HCT116 (cell line): ENCODE results near the gene DDX55. TPM values are rescaled to one million over a fixed set of nuclear protein-coding genes. Genes with fewer than 3 reads are reported as not detected.

Source experiments
- ATAC-seq: fragments of 200-7000 bp; cut with Tn5 transposase; 2 replicates; pipeline ENCODE4 v1.9.1; 2020; ENCODE audit warnings: mild to moderate bottlenecking, moderate library complexity
- BruUV-seq: library from RNA; stranded (reverse); fragments of 400-500 nt; replicated peaks from 2 replicates; lab custom pipeline; 2021; lab: Mats Ljungman, UMichigan
- CTCF ChIA-PET: fragments of 300-600 bp; sonication (Branson Sonifier 250); formaldehyde crosslinking; loops from one replicate; lab custom pipeline; 2021; ENCODE audit warnings: antibody characterized with exemption; lab: Charles Lee
- POLR2A ChIA-PET: fragments of 300-600, 350-600 bp; sonication (Branson Sonifier 250); formaldehyde crosslinking; loops from one replicate; lab custom pipeline; 2021; ENCODE audit warnings: antibody characterized with exemption; lab: Charles Lee
- RAD21 ChIA-PET, 2 experiments: fragments of 300-600 bp; sonication (Branson Sonifier 250); formaldehyde crosslinking; loops; one replicate each; lab custom pipeline; 2023; ENCODE audit warnings: low total read pairs in 2 of 2; ENCODE audit not compliant: uncharacterized antibody in 2 of 2, unreplicated experiment in 2 of 2, low non-redundant PET in 1 of 2; lab: Charles Lee
- DNase-seq: peaks from one replicate; pipeline ENCODE4 v3.0.0-alpha.2; 2010; ENCODE audit warnings: low read depth, low spot score
- H2AFZ ChIP-seq: fragments of 200-600 bp; shearing (Covaris generic), sonication (generic); 2 replicates; pipeline ENCODE4 v1.6.1; 2017; ENCODE audit warnings: low read depth, mixed run types, mixed read lengths, antibody characterized with exemption, low read length; ENCODE audit not compliant: poor library complexity, severe bottlenecking
- H3K27ac ChIP-seq: 2 replicates; pipeline ENCODE4 v1.5.1; 2012; ENCODE audit warnings: low read depth, low read length
- H3K27me3 ChIP-seq: fragments of 200-600 bp; sonication (generic); 2 replicates; pipeline ENCODE4 v1.6.1; 2016; ENCODE audit warnings: mixed run types, low read length, mixed read lengths; ENCODE audit not compliant: insufficient read depth
- H3K36me3 ChIP-seq, 2 experiments: fragments of 200-500 bp in 1 of 2; fragments of 200-600 bp in 1 of 2; sonication (Bioruptor generic) in 1 of 2; sonication (generic) in 1 of 2; 2 replicates each; pipeline versions ENCODE4 v1.5.1 to v1.6.1; 2014 to 2016; ENCODE audit warnings: low read length in 2 of 2, inconsistent platforms in 1 of 2, mixed read lengths in 1 of 2, mixed run types in 1 of 2; ENCODE audit not compliant: insufficient read depth in 2 of 2, control insufficient read depth in 1 of 2
- H3K4me1 ChIP-seq, 2 experiments: fragments of 200-600 bp in 1 of 2; sonication (generic) in 1 of 2; 2 replicates each; pipeline versions ENCODE4 v1.5.1 to v1.6.1; 2012 to 2017; ENCODE audit warnings: low read length in 2 of 2, inconsistent platforms in 1 of 2, mild to moderate bottlenecking in 1 of 2, mixed read lengths in 1 of 2, mixed run types in 1 of 2, moderate library complexity in 1 of 2; ENCODE audit not compliant: insufficient read depth in 2 of 2, control insufficient read depth in 1 of 2
- H3K4me2 ChIP-seq: fragments of 200-600 bp; sonication (generic); 2 replicates; pipeline ENCODE4 v1.6.1; 2017; ENCODE audit warnings: mixed run types, low read length, mixed read lengths
- H3K4me3 ChIP-seq, 2 experiments: fragments of 200-600 bp in 1 of 2; sonication (generic) in 1 of 2; replicated peaks in 1 of 2; 2 replicates each; pipeline ENCODE4 v1.5.1; 2011 to 2016; ENCODE audit warnings: low read length in 2 of 2, control low read depth in 1 of 2, low read depth in 1 of 2, mild to moderate bottlenecking in 1 of 2, mixed read lengths in 1 of 2, mixed run types in 1 of 2
- H3K79me2 ChIP-seq: fragments of 200-600 bp; sonication (generic); 2 replicates; pipeline ENCODE4 v1.6.1; 2017; ENCODE audit warnings: mild to moderate bottlenecking, mixed run types, low read length, moderate library complexity, mixed read lengths; ENCODE audit not compliant: insufficient read depth
- H3K9ac ChIP-seq: fragments of 200-600 bp; sonication (generic); 2 replicates; pipeline ENCODE4 v1.6.1; 2016; ENCODE audit warnings: low read length, mixed read lengths
- H3K9me2 ChIP-seq: fragments of 200-600 bp; sonication (generic), shearing (Covaris generic); 2 replicates; pipeline ENCODE4 v1.6.1; 2017; ENCODE audit warnings: mixed run types, mild to moderate bottlenecking, moderate library complexity; ENCODE audit not compliant: insufficient read depth
- H3K9me3 ChIP-seq, 2 experiments: fragments of 200-500 bp in 1 of 2; fragments of 200-600 bp in 1 of 2; sonication (Bioruptor generic) in 1 of 2; sonication (generic) in 1 of 2; 2 replicates each; pipeline ENCODE4 v1.6.1; 2014 to 2017; ENCODE audit warnings: low read length in 2 of 2, mixed read lengths in 2 of 2, inconsistent platforms in 1 of 2, low read depth in 1 of 2, mild to moderate bottlenecking in 1 of 2, mixed run types in 1 of 2, moderate library complexity in 1 of 2; ENCODE audit not compliant: control insufficient read depth in 1 of 2, insufficient read depth in 1 of 2
- H4K20me1 ChIP-seq: fragments of 200-600 bp; sonication (generic), shearing (Covaris generic); 2 replicates; pipeline ENCODE4 v1.6.1; 2017; ENCODE audit warnings: mixed run types, mild to moderate bottlenecking, moderate library complexity; ENCODE audit not compliant: insufficient read depth
- CBX3 ChIP-seq: IDR thresholded peaks from 2 replicates; pipeline ENCODE4 v1.6.1; 2012; ENCODE audit warnings: low read depth
- CEBPB ChIP-seq: IDR thresholded peaks from 2 replicates; pipeline ENCODE4 v1.6.1; 2012; ENCODE audit warnings: low read depth
- FOSL1 ChIP-seq: IDR thresholded peaks from 2 replicates; pipeline ENCODE4 v1.6.1; 2012; ENCODE audit warnings: low read depth
- SIN3A ChIP-seq: IDR thresholded peaks from 2 replicates; pipeline ENCODE4 v1.6.1; 2012; ENCODE audit warnings: low read depth
- TCF7L2 ChIP-seq: IDR thresholded peaks from 2 replicates; pipeline ENCODE4 v1.7.0; 2011; ENCODE audit warnings: borderline replicate concordance, inconsistent platforms; ENCODE audit not compliant: insufficient read depth, insufficient read length; ENCODE audit errors: extremely low read depth
- ZNF274 ChIP-seq: fragments of 200-500 bp; sonication (Bioruptor generic); IDR thresholded peaks from 2 replicates; pipeline ENCODE4 v1.6.1; 2014; ENCODE audit warnings: mild to moderate bottlenecking, low read depth, low read length, inconsistent platforms
- intact Hi-C: fragments of 100-400 bp; cut with micrococcal nuclease; formaldehyde crosslinking; loops from 2 replicates; pipeline ENCODE4 v1.10.0; 2022
- total RNA-seq: library from RNA; stranded (reverse); gene quantifications from one replicate; pipeline ENCODE4 v1.2.1, GENCODE V29; 2021; ENCODE audit not compliant: unreplicated experiment
- TF ChIP-seq, protein P1 (sequence below): IDR thresholded peaks from 2 replicates; pipeline ENCODE4 v1.6.1; 2011; ENCODE audit warnings: mild to moderate bottlenecking, low read length, moderate library complexity; ENCODE audit not compliant: insufficient replicate concordance; ENCODE audit errors: extremely low read depth

Gene DDX55
- total RNA-seq, 1 experiment from 2014 or later: 41.8 TPM

DNA sequence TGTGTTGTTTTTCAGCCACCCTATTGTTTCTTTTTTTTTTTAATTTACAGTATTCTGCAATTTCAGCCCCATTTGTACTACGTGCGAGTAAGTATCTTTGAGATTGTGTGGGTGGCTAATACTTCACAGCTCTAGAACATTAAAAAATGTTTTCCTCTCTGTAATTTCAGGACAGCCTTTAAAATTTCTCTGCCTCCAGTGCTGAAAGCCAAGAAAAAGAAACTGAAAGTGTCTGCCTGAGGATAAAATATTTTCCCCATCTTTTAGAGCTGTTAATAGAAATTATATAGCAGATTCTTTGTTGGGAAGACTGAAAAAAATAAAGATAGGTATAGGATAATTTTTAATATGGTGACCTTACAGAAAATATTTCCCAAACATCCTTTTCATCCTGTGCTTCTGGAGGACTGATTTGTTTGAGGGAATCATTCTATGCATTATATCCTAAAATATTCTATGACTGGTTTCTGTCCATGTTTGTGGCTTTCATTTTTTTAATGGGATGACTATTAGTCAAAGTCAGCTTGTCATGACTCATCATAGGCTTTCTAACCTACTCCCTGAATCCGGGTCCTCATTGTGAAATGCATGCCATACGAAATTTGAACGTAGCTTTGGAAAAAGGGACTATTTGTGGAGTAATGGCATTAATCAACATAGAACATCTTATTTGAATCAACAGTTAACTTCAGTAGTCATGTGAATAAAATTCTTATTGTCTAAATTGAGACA lies 58.3 kb downstream of the DDX55 start (continued):
- TF ChIP-seq SIN3A: no peak
- no peak for TF ChIP-seq TCF7L2
- no peak for TF ChIP-seq CEBPB
- TF ChIP-seq ZNF274: no peak
- no peak for TF ChIP-seq FOSL1
- no peak for TF ChIP-seq CBX3

DNA sequence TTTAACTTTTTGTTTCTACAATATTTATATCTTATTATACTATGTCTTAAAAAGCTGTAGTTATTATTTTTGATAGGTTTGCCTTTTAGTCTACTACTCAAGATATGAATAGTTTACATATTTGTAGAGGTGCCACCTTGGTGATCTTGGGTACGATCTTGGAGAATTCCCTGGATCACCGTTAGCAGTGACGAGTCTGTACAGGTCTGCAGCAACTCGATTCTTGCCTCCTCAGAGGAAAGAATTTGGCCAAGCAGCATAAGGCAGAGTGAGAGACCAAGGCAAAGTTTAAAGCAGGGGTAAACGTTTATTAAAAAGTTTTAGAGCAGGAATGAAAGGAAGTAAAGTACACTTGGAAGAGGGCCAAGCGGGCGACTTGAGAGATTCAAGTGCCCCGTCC lies 65.9 kb downstream of the DDX55 start:
- no peak for DNase-seq
- no peaks in the 10 kb centered on the region for H4K20me1 ChIP-seq
- no peaks in the 10 kb centered on the region for H3K9me2 ChIP-seq
- ChIA-PET POLR2A (no interaction called here), RAD21 (no interaction called here), CTCF (no interaction called here)
- no peaks in the 10 kb centered on the region for H3K79me2 ChIP-seq
- BruUV-seq: no TSS peak
- intact Hi-C loops: no loop called here
- H2AFZ ChIP-seq: no peak overlapping the region
- H3K9me3 ChIP-seq: no peaks in the 10 kb centered on the region
- peaks cover 9 to 10% of the 10 kb centered on the region in 2 experiments for H3K4me1 ChIP-seq
- no peak overlapping the region for H3K27ac ChIP-seq
- TF ChIP-seq, protein P1, sequence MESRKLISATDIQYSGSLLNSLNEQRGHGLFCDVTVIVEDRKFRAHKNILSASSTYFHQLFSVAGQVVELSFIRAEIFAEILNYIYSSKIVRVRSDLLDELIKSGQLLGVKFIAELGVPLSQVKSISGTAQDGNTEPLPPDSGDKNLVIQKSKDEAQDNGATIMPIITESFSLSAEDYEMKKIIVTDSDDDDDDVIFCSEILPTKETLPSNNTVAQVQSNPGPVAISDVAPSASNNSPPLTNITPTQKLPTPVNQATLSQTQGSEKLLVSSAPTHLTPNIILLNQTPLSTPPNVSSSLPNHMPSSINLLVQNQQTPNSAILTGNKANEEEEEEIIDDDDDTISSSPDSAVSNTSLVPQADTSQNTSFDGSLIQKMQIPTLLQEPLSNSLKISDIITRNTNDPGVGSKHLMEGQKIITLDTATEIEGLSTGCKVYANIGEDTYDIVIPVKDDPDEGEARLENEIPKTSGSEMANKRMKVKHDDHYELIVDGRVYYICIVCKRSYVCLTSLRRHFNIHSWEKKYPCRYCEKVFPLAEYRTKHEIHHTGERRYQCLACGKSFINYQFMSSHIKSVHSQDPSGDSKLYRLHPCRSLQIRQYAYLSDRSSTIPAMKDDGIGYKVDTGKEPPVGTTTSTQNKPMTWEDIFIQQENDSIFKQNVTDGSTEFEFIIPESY: no peak
- H3K4me3 ChIP-seq: no peak overlapping the region
- no peaks in the 10 kb centered on the region for H3K27me3 ChIP-seq
- peaks cover 0 to 3% of the 10 kb centered on the region in 2 experiments; a peak in 2 of 4 replicates for H3K36me3 ChIP-seq
- no peak overlapping the region for H3K9ac ChIP-seq
- no peak for ATAC-seq
- no peak overlapping the region for H3K4me2 ChIP-seq

Other genes with a start within 250 kb of the DDX55 start
- 43.8 TPM for gene SBNO1, start 237.3 kb upstream of the DDX55 start, total RNA-seq
- 64.8 TPM for gene KMT5A, start 218.0 kb upstream of the DDX55 start, total RNA-seq
- 2.3 TPM for gene RILPL2, start 165.4 kb upstream of the DDX55 start, total RNA-seq
- gene SNRNP35, start 144.0 kb upstream of the DDX55 start, total RNA-seq: 12.4 TPM
- 11.8 TPM for gene RILPL1, start 68.4 kb upstream of the DDX55 start, total RNA-seq
- 242 TPM for gene TMED2, start 17.5 kb upstream of the DDX55 start, total RNA-seq
- gene EIF2B1, start 31.6 kb downstream of the DDX55 start, total RNA-seq: 41.7 TPM
- 94.0 TPM for gene GTF2H3, start 31.7 kb downstream of the DDX55 start, total RNA-seq
- 12.1 TPM for gene TCTN2, start 69.0 kb downstream of the DDX55 start, total RNA-seq
- gene ATP6V0A2, start 110.3 kb downstream of the DDX55 start, total RNA-seq: 18.1 TPM
- gene DNAH10, start 160.2 kb downstream of the DDX55 start, total RNA-seq: 1.3 TPM